Retinal pigment epithelial cell (primary cell): Measurements from ENCODE around the gene CRIP2.

Source experiments
- DNase-seq: peaks from one replicate; pipeline ENCODE4 v3.0.0-alpha.2; 2010; ENCODE audit warnings: low read depth
- H3K4me3 ChIP-seq: 2 replicates; pipeline ENCODE4 v1.5.1; 2011; ENCODE audit warnings: mild to moderate bottlenecking, low read length, control low read depth, moderate library complexity
- CTCF ChIP-seq: conservative IDR thresholded peaks from 2 replicates; pipeline ENCODE4 v1.5.1; 2011; ENCODE audit warnings: low read depth, low read length, control low read depth, inconsistent platforms

CRIP2 gene

GRCh38 chr14:105472486-105472991 is 2.1 kb upstream of the CRIP2 start:
- no peak overlapping the region for H3K4me3 ChIP-seq
- no peak for DNase-seq
- TF ChIP-seq CTCF = no peak

GRCh38 chr14:105473033-105473676 is 1.5 kb upstream of the CRIP2 start:
- peak overlapping the region; percentile 43 for H3K4me3 ChIP-seq
- no peak for DNase-seq
- TF ChIP-seq CTCF = no peak

GRCh38 chr14:105473677-105474482 is 741 bp upstream of the CRIP2 start:
- no peak for TF ChIP-seq CTCF
- peak overlapping the region; percentile 43 for H3K4me3 ChIP-seq
- peak; percentile 40 for DNase-seq

GRCh38 chr14:105475269-105476096 is 862 bp downstream of the CRIP2 start:
- no peak for TF ChIP-seq CTCF
- no peak for DNase-seq

GRCh38 chr14:105476097-105476830 is 1.6 kb downstream of the CRIP2 start:
- TF ChIP-seq CTCF = no peak
- H3K4me3 ChIP-seq = peak overlapping the region; percentile 45
- DNase-seq = no peak

More at GRCh38 chr14:105475269-105476096, 862 bp downstream of the CRIP2 start:
- H3K4me3 ChIP-seq = peak overlapping the region; percentile 45

- no peak overlapping the region for H3K4me3 ChIP-seq
- DNase-seq = no peak
- TF ChIP-seq CTCF = no peak
These were observed 2.4 kb downstream of the CRIP2 start for GRCh38 chr14:105476831-105477659.
